Thyroid gland (tissue), 4 donors: ENCODE measurements around the gene ZMIZ1. TPM values are rescaled to one million over a fixed set of nuclear protein-coding genes. Genes with fewer than 3 reads are reported as not detected.

Source experiments
- DNase-seq, 2 donors: peaks; one replicate each; pipeline ENCODE4 v3.0.0-alpha.2; 2019
- H3K27ac ChIP-seq, 3 donors: fragments of 200-600 bp; sonication (generic); 1 replicate in 2 of 3; 2 replicates in 1 of 3; pipeline ENCODE4 v1.5.1; 2016 to 2019; ENCODE audit warnings: mild to moderate bottlenecking in 1 of 3, moderate library complexity in 1 of 3
- H3K27me3 ChIP-seq: fragments of 200-600 bp; sonication (generic); one replicate; pipeline ENCODE4 v1.5.1; 2019
- H3K36me3 ChIP-seq, 2 donors: fragments of 200-600 bp; sonication (generic); one replicate each; pipeline ENCODE4 v1.5.1; 2016 to 2019
- H3K4me1 ChIP-seq, 2 donors: fragments of 200-600 bp; sonication (generic); one replicate each; pipeline ENCODE4 v1.5.1; 2017 to 2019
- H3K4me3 ChIP-seq, 3 donors: fragments of 200-600 bp; sonication (generic); replicated peaks in 1 of 3; 1 replicate in 2 of 3; 2 replicates in 1 of 3; pipeline ENCODE4 v1.5.1; 2016; ENCODE audit warnings: mild to moderate bottlenecking in 1 of 3
- H3K9me3 ChIP-seq: fragments of 200-600 bp; sonication (generic); one replicate; pipeline ENCODE4 v1.5.1; 2017
- CTCF ChIP-seq, 6 experiments: fragments of 200-600 bp in 3 of 6; fragments of 450-650 bp in 3 of 6; sonication (generic) in 3 of 6; IDR thresholded peaks; one replicate each; pipeline ENCODE4 v1.5.1; 2016 to 2019; ENCODE audit warnings: antibody characterized with exemption in 6 of 6, mild to moderate bottlenecking in 2 of 6, inconsistent platforms in 1 of 6, moderate library complexity in 1 of 6
- POLR2A ChIP-seq, 2 donors: fragments of 450-650 bp; IDR thresholded peaks; one replicate each; pipeline ENCODE4 v1.6.1; 2017; ENCODE audit warnings: antibody characterized with exemption in 2 of 2, mild to moderate bottlenecking in 2 of 2, moderate library complexity in 1 of 2
- WGBS, 2 donors: methylation state at CpG; one replicate each; pipeline ENCODE4 v1.1.5; 2017; 5-methylcytosine and 5-hydroxymethylcytosine counted together
- intact Hi-C: fragments of 100-400 bp; cut with DNase I; formaldehyde crosslinking; loops from one replicate; pipeline ENCODE4 v1.15.1; 2023
- total RNA-seq, 4 donors: library from RNA; depleted of rRNA; stranded (reverse); fragments of >200 nt; gene quantifications; one replicate each; pipeline ENCODE4 v1.2.3, GENCODE V29; 2016

ZMIZ1 gene
- total RNA-seq, 4 donors from 2014 or later, result 59.9 to 128 (median 94.4) TPM

- H3K27me3 ChIP-seq, result no peaks in the 10 kb centered on the region
- no peaks in the 10 kb centered on the region for H3K9me3 ChIP-seq
- WGBS, 2 donors, result 84 to 87% methylated on average over 5 of the region's 5 CpGs
- no peak overlapping the region for H3K27ac ChIP-seq
- no peak for DNase-seq
- H3K4me3 ChIP-seq, result no peak overlapping the region
- no peaks in the 10 kb centered on the region for H3K4me1 ChIP-seq
- peaks cover 5 to 6% of the 10 kb centered on the region in 2 donors for H3K36me3 ChIP-seq
- TF ChIP-seq POLR2A (IDR thresholded peaks at IDR 0.05), result no peak
- TF ChIP-seq CTCF (IDR thresholded peaks at IDR 0.05), result no peak
- intact Hi-C loops, result no loop called here
Observed at GRCh38 chr10:79358811-79359210, 290.0 kb downstream of the ZMIZ1 start.

- Histone ChIP-seq H3K4me1 (no peaks in the 10 kb centered on the region), H3K27me3 (no peaks in the 10 kb centered on the region), H3K4me3 (no peak overlapping the region), H3K27ac (no peak overlapping the region), H3K36me3 (no peaks in the 10 kb centered on the region), H3K9me3 (no peaks in the 10 kb centered on the region)
- WGBS, 2 donors, result 98% methylated on average over 5 to 6 of the region's 6 CpGs
- intact Hi-C loops, result no loop called here
- TF ChIP-seq CTCF (IDR thresholded peaks at IDR 0.05) (no peak), POLR2A (IDR thresholded peaks at IDR 0.05) (no peak)
- DNase-seq, result no peak
Observed at GRCh38 chr10:79359816-79360498, 291.2 kb downstream of the ZMIZ1 start.

- TF ChIP-seq CTCF (IDR thresholded peaks at IDR 0.05) (no peak), POLR2A (IDR thresholded peaks at IDR 0.05) (no peak)
- no peak for DNase-seq
- Histone ChIP-seq H3K27me3 (no peaks in the 10 kb centered on the region), H3K36me3 (no peaks in the 10 kb centered on the region), H3K9me3 (no peaks in the 10 kb centered on the region), H3K4me3 (no peak overlapping the region), H3K4me1 (no peaks in the 10 kb centered on the region), H3K27ac (no peak overlapping the region)
- intact Hi-C loops, result no loop called here
- 92 to 94% methylated on average over 5 of the region's 5 CpGs for WGBS, 2 donors
Observed at GRCh38 chr10:79360499-79361342, 292.0 kb downstream of the ZMIZ1 start.

- Histone ChIP-seq H3K9me3 (no peaks in the 10 kb centered on the region), H3K36me3 (no peaks in the 10 kb centered on the region), H3K4me1 (no peaks in the 10 kb centered on the region), H3K27ac (no peak overlapping the region), H3K27me3 (no peaks in the 10 kb centered on the region), H3K4me3 (no peak overlapping the region)
- WGBS, 2 donors, result 83 to 89% methylated on average over 4 of the region's 4 CpGs
- intact Hi-C loops, result no loop called here
- no peak for TF ChIP-seq POLR2A (IDR thresholded peaks at IDR 0.05)
- TF ChIP-seq CTCF (IDR thresholded peaks at IDR 0.05), result no peak
- no peak for DNase-seq
Observed at GRCh38 chr10:79361726-79362397, 293.1 kb downstream of the ZMIZ1 start.
